22Rv1 (cell line): ENCODE results near the gene WDFY2.
"Not testable (repeated sequence)": the region's sequence is repeated elsewhere in the genome, so short reads cannot be mapped to it uniquely, and the experiment has no call there.

Experiments
- ZFX ChIP-seq: fragments of 450-650 bp; IDR thresholded peaks from 2 replicates; pipeline ENCODE4 v1.6.1; 2017; ENCODE audit warnings: antibody characterized with exemption, borderline replicate concordance
- TF ChIP-seq, protein P1 (sequence below): fragments of 450-650 bp; IDR thresholded peaks from 2 replicates; pipeline ENCODE4 v1.5.1; 2017; ENCODE audit warnings: mild to moderate bottlenecking

DNA sequence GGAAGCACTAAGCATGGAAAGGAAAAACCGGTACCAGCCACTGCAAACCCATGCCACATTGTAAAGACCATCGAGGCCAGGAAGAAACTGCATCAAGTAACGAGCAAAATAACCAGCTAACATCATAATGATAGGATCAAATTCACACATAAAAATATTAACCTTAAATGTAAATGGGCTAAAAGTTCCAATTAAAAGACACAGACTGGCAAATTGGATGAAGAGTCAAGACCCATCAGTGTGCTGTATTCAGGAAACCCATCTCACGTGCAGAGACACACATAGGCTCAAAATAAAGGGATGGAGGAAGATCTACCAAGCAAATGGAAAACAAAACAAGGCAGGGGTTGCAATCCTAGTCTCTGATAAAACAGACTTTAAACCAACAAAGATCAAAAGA is 15.3 kb upstream of the WDFY2 start:
- TF ChIP-seq, protein P1, sequence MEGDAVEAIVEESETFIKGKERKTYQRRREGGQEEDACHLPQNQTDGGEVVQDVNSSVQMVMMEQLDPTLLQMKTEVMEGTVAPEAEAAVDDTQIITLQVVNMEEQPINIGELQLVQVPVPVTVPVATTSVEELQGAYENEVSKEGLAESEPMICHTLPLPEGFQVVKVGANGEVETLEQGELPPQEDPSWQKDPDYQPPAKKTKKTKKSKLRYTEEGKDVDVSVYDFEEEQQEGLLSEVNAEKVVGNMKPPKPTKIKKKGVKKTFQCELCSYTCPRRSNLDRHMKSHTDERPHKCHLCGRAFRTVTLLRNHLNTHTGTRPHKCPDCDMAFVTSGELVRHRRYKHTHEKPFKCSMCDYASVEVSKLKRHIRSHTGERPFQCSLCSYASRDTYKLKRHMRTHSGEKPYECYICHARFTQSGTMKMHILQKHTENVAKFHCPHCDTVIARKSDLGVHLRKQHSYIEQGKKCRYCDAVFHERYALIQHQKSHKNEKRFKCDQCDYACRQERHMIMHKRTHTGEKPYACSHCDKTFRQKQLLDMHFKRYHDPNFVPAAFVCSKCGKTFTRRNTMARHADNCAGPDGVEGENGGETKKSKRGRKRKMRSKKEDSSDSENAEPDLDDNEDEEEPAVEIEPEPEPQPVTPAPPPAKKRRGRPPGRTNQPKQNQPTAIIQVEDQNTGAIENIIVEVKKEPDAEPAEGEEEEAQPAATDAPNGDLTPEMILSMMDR = not testable (repeated sequence)
- not testable (repeated sequence) for TF ChIP-seq ZFX
